CMK (cell line): Measurements from ENCODE around the gene CACNA2D3.

Experiments used
- DNase-seq: peaks from one replicate; pipeline ENCODE4 v3.0.0-alpha.2; 2010; ENCODE audit warnings: low read depth

Gene CACNA2D3

DNA sequence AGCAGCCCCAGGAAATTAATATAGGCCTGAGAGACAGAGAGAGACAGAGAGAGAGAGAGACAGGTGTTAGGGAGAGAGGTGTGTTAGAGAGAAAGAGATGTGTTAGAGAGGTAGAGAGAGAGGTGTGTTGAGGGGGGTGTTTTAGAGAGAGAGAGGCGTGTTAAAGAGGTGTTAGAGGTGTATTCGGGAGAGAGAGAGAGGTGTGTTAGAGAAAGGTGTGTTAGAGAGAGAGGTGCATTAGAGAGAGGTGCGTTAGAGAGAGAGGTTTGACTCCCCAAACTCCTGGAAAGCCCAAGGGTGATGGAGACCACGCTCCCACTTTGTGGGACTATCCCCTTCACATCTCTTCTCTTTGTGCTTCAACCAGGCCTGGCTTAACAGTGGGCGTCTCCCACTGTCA is 95.5 kb downstream of the CACNA2D3 start:
- DNase-seq: no peak

DNA sequence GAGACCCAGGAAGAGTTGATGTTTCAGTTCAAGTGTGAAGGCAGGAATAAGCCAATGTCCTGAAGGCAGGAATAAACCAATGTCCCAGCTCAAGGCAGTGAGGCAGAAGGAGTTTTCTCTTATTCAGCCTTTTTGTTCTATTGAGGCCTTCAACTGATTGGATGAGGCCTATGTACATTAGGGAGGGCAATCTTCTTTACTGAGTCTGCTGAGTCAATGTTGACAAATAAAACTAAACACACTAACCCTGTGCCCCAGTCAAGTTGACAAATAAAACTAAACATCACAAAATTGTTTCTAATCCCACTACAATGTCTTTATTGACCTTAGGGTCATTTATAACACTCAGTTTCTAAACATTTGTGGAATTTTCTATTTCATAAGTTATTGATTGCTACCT is 100.0 kb downstream of the CACNA2D3 start:
- no peak for DNase-seq

DNA sequence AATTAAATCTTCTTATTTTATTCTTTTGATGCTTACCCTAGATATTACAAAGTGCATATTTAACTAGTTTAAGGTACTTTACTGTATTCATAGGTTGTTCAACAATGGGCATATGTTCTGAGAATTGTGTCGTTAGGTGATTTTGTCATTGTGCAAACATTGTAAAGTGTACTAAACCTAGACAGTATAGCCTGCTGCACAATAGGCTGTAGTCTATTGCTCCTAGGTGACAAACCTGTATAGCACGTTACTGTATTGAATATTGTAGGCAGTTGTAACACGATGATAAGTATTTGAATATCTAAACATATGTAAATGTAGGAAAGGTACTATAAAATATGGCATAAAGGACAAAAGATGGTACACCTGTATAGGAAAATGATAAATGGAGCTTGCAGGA is 100.7 kb downstream of the CACNA2D3 start:
- no peak for DNase-seq

DNA sequence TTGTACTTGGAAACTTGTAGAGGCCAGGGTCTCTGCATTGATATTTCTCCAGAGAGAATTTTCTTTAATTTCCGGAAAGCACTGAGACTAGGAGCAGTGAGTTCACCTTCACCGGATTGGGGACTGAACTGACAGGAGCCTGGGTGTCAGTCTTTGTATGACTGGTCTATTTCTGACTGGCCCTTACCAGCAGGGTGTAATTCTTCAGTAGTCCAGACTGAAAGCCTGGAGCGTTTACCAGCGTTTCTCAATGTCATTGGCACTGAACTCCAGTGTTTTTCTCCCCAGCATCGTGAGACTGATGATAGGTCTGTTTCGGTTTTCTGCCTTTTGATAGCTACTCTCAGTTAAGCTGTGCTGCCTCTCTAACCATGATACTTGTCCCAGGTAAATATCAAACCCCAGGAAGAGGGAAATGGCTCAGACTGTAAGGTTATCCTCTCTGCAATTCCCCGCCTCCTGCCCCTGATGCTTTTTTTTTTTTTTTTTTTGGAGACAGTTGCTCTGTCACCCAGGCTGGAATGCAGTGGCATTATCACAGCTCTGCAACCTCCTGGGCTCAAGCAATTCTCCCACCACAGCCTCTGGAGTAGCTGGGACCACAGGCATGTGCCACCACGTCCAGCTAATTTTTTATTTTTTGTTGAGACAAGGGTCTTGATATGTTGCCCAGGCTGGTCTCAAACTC is 103.6 kb downstream of the CACNA2D3 start:
- no peak for DNase-seq

DNA sequence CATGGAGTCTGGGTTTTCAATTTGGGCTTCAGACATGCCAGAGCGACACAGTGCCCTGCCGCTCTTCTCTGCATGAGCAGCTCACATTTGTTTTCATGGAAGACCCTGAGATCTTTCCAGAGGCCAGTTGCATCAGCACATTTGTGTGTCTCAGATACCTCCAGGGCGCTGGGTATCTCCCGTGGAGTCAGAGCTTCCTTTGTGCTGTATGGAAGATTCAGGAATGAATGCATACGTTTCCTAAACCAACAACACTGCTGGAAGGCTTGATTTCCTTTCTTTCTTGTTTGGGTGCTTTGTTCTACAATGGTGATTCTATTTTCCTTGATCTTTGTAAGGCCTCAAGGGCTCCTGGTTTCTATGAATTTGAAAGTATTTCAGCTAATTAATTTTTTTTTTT is 106.5 kb downstream of the CACNA2D3 start:
- DNase-seq: no peak

- no peak for DNase-seq
Measured at GRCh38 chr3:54232618-54233017, 110.3 kb downstream of the CACNA2D3 start.

- no peak for DNase-seq
Measured at GRCh38 chr3:54235998-54236397, 113.6 kb downstream of the CACNA2D3 start.

- DNase-seq: no peak
Measured at GRCh38 chr3:54237109-54237508, 114.8 kb downstream of the CACNA2D3 start.

DNA sequence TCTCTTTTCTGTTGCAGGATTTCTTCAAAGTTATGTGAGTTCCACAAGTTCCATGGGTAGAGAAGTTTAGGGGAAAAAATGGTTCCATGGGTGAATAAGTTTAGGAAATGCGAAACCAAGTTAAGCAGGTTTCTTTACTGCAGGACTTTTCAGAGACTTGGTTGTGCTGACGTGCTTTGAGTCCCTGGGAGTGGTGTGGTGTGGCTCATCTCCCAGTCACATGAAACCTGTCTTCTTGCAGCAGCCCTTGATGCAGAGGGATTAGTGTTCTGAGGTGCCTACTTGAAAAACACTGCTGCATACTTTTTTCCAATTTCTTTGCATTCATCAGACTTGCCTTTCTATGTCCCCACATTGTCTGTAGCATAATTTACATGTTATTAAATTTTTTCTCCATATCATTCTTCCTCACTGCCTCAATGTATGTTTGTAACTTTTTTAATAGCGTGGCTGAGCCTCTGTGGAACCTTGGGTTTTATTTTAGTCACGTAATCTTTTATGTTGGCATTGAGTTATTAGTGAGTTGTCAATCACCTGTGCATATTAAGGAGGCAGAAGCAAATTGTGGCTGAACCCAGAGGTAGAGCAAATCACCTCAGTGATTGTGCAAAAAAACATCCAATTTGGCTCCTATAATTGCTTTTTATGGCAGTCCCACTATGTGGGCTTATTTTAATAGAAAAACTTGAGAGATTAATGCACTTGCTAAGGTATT is 115.6 kb downstream of the CACNA2D3 start:
- no peak for DNase-seq

DNA sequence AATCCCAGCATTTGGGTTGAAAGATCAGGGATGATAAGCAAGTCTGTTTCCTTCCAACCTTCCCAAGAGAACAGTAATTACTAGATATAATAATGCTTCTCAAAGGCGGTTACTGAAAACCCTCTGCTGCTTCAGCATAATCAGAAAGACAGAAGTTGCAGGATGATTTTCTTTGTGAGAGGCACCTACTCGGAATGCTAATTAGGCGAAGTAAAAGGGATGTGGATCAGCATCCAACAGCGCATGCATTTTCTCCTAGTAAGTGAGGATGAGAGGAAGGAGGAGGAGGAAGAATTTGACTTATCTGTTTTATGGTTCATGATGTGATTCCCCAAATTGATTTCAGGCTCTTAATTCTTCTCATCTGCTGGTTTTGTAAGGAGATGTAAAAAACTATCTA is 118.0 kb downstream of the CACNA2D3 start:
- no peak for DNase-seq

GRCh38 chr3:54243056-54243931 is 120.9 kb downstream of the CACNA2D3 start:
- no peak for DNase-seq

GRCh38 chr3:54243960-54244682 is 121.8 kb downstream of the CACNA2D3 start:
- DNase-seq: no peak

- no peak for DNase-seq
Measured at GRCh38 chr3:54251705-54252104, 129.4 kb downstream of the CACNA2D3 start.

GRCh38 chr3:54257125-54257720 is 134.9 kb downstream of the CACNA2D3 start:
- DNase-seq: no peak

GRCh38 chr3:54259636-54260035 is 137.3 kb downstream of the CACNA2D3 start:
- no peak for DNase-seq

DNA sequence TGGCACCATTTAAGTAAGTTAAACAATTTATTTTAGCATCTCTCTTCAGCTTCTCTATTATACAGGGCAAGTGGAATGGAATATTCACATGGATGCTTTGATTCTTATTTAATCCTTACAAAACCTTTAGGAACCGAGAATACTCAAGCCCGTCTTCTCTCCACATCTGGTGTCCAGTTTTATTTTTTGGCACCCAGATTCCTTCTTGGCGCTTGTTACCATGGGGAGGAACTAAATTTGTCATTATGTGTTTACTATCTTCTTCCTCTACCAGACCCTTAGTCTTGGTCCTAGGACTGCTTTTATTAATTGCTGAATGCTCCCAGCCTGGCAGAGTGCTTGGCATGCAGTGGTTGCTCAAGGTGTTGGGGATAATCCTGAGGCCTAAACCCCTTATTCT is 138.8 kb downstream of the CACNA2D3 start:
- no peak for DNase-seq

DNA sequence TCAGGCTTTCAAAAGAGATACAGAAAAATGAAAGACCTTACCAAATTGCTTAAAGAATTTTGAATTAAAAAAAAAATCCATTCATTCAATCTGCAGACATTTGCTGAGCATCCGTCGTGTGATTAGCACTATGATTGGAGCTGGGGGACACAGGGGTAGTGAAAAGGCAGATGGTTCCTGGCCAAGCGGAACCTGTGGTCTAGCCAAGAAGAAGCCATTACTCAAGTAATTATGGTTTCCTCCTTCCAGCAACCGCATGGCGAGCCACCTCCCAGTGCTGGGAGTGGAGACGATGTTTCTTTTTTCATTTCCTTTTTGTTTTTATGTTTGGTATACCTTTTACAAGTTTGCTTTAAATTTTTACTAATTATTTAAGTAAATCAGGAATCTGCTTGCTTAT is 140.2 kb downstream of the CACNA2D3 start:
- peak; percentile 18 for DNase-seq

DNA sequence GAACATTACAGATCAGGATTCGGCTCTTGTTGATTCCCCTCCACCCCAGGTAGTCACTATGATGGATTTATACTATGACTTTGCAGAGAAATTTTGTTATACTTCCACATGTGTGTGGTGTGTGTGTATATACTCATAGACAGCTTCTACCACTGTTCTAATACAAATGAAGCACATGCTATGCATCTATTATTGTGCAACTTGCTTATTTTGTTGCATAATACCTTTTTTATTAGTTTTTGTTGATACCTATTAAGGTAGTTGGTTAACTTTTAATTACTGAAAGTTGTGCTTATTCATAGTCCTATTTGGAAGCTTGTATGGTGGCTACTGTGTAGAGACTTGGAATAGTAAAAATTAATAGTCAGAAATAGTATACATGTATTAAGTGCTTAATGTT is 140.6 kb downstream of the CACNA2D3 start:
- DNase-seq: no peak

DNA sequence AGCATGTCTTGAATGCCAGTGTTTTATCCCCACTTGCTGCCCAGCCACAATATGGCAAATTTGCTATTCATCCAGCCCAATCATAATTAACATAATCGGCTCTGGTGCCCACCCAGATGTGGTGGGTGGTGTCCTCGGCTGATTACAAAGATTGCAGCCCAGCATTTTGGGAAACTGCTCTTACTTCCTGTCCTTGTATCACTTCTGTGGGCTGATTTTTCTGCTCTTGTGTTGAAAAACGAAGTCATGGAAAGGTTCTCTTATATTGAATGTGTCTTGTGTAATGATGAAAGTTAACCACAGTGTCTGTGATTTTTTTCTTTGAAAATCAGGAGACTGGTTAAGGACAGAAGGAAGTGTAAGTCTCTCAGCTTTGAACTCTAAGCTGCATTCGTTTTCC is 141.7 kb downstream of the CACNA2D3 start:
- no peak for DNase-seq

- DNase-seq: no peak
Measured at GRCh38 chr3:54270816-54271526, 148.6 kb downstream of the CACNA2D3 start.

- DNase-seq: no peak
Measured at GRCh38 chr3:54273791-54274190, 151.4 kb downstream of the CACNA2D3 start.
